WTC11 (cell line): ENCODE data around the gene VEGFB. TPM values are rescaled to one million over a fixed set of nuclear protein-coding genes. Genes with fewer than 3 reads are reported as not detected.

Experiments used
- ATAC-seq: fragments of 200-7000 bp; cut with Tn5 transposase; 2 replicates; pipeline ENCODE4 v1.10.0; 2021; ENCODE audit warnings: mild to moderate bottlenecking, moderate library complexity
- CTCF ChIA-PET: fragments of 300-600 bp; sonication (Branson Sonifier 250); formaldehyde crosslinking; loops from one replicate; lab custom pipeline; 2021; ENCODE audit warnings: antibody characterized with exemption; lab: Charles Lee
- POLR2A ChIA-PET: fragments of 350-600 bp; sonication (Branson Sonifier 250); formaldehyde crosslinking; loops from one replicate; lab custom pipeline; 2021; ENCODE audit warnings: antibody characterized with exemption; lab: Charles Lee
- DNase-seq: peaks from one replicate; pipeline ENCODE4 v3.0.0; 2021; ENCODE audit warnings: low spot score
- H3K27ac Mint-ChIP-seq: 2 replicates; pipeline ENCODE4 v1.8.0; 2021; ENCODE audit warnings: mixed read lengths
- H3K27me3 Mint-ChIP-seq: 2 replicates; pipeline ENCODE4 v1.8.0; 2021; ENCODE audit warnings: low read depth, mild to moderate bottlenecking, moderate library complexity, mixed read lengths
- H3K36me3 Mint-ChIP-seq: 2 replicates; pipeline ENCODE4 v1.8.0; 2021; ENCODE audit warnings: mixed read lengths
- H3K4me1 Mint-ChIP-seq: 2 replicates; pipeline ENCODE4 v1.8.0; 2022; ENCODE audit warnings: mixed read lengths
- H3K4me3 Mint-ChIP-seq: 2 replicates; pipeline ENCODE4 v1.8.0; 2021; ENCODE audit warnings: mild to moderate bottlenecking, moderate library complexity, mixed read lengths
- H3K9me3 Mint-ChIP-seq: 2 replicates; pipeline ENCODE4 v1.8.0; 2021; ENCODE audit warnings: mixed read lengths
- FOXP1 ChIP-seq: sonication (generic); formaldehyde crosslinking; IDR thresholded peaks from 2 replicates; pipeline ENCODE4 v1.8.0; 2022; ENCODE audit warnings: missing genetic modification reagents, mild to moderate bottlenecking, moderate library complexity, borderline replicate concordance
- GABPB1 ChIP-seq: sonication (generic); formaldehyde crosslinking; IDR thresholded peaks from 2 replicates; pipeline ENCODE4 v1.8.1; 2023; ENCODE audit warnings: mild to moderate bottlenecking, missing genetic modification reagents
- GRHL2 ChIP-seq: fragments of 250-450 bp; sonication (Bioruptor Pico); IDR thresholded peaks from 2 replicates; pipeline ENCODE4 v1.8.0; 2022; ENCODE audit warnings: mild to moderate bottlenecking, moderate library complexity; ENCODE audit not compliant: insufficient replicate concordance, severe bottlenecking
- HMGA2 ChIP-seq: fragments of 250-450 bp; sonication (Bioruptor Pico); IDR thresholded peaks from 2 replicates; pipeline ENCODE4 v1.4.0; 2021; ENCODE audit warnings: mild to moderate bottlenecking, moderate library complexity
- MYBL2 ChIP-seq: sonication (generic); formaldehyde crosslinking; IDR thresholded peaks from 2 replicates; pipeline ENCODE4 v1.8.1; 2023; ENCODE audit warnings: mild to moderate bottlenecking, moderate library complexity, missing genetic modification reagents
- NFATC4 ChIP-seq: fragments of 250-450 bp; sonication (Bioruptor Pico); IDR thresholded peaks from 2 replicates; pipeline ENCODE4 v1.9.0; 2021; ENCODE audit warnings: mild to moderate bottlenecking
- NFYB ChIP-seq: sonication (generic); formaldehyde crosslinking; conservative IDR thresholded peaks from 2 replicates; pipeline ENCODE4 v1.8.0; 2022; ENCODE audit warnings: low read depth, missing genetic modification reagents
- NR1H2 ChIP-seq: sonication (generic); formaldehyde crosslinking; IDR thresholded peaks from 2 replicates; pipeline ENCODE4 v1.9.0; 2021; ENCODE audit warnings: mild to moderate bottlenecking, moderate library complexity, missing genetic modification reagents
- NR2C2 ChIP-seq: sonication (generic); formaldehyde crosslinking; IDR thresholded peaks from 2 replicates; pipeline ENCODE4 v1.8.0; 2022; ENCODE audit warnings: mild to moderate bottlenecking, missing genetic modification reagents
- NR3C1 ChIP-seq: sonication (generic); formaldehyde crosslinking; conservative IDR thresholded peaks from 2 replicates; pipeline ENCODE4 v1.8.1; 2023; ENCODE audit warnings: low read depth, mild to moderate bottlenecking, missing genetic modification reagents
- SP1 ChIP-seq: sonication (generic); formaldehyde crosslinking; conservative IDR thresholded peaks from 2 replicates; pipeline ENCODE4 v1.8.1; 2022; ENCODE audit warnings: missing genetic modification reagents
- ZNF263 ChIP-seq: sonication (generic); formaldehyde crosslinking; IDR thresholded peaks from 2 replicates; pipeline ENCODE4 v1.8.1; 2022; ENCODE audit warnings: low read depth, mild to moderate bottlenecking, moderate library complexity, missing genetic modification reagents
- total RNA-seq: library from RNA; stranded (reverse); gene quantifications from 3 replicates; pipeline ENCODE4 v1.2.3, GENCODE V29; 2021
- TF ChIP-seq, protein P1 (sequence below): sonication (generic); formaldehyde crosslinking; IDR thresholded peaks from 2 replicates; pipeline ENCODE4 v1.8.0; 2022; ENCODE audit warnings: mild to moderate bottlenecking, missing genetic modification reagents
- TF ChIP-seq, protein P2 (sequence below): fragments of 250-450 bp; sonication (Bioruptor Pico); IDR thresholded peaks from 2 replicates; pipeline ENCODE4 v1.9.0; 2021; ENCODE audit warnings: moderate library complexity, mild to moderate bottlenecking, inconsistent platforms, borderline replicate concordance
- TF ChIP-seq, protein P3 (sequence below): fragments of 250-450 bp; sonication (Bioruptor Pico); IDR thresholded peaks from 2 replicates; pipeline ENCODE4 v2.1.2; 2022; ENCODE audit warnings: mild to moderate bottlenecking, moderate library complexity
- TF ChIP-seq, protein P4 (sequence below): sonication (generic); formaldehyde crosslinking; IDR thresholded peaks from 2 replicates; pipeline ENCODE4 v1.8.0; 2022; ENCODE audit warnings: missing genetic modification reagents
- TF ChIP-seq, protein P5 (sequence below): sonication (generic); formaldehyde crosslinking; IDR thresholded peaks from 2 replicates; pipeline ENCODE4 v1.8.1; 2023; ENCODE audit warnings: mild to moderate bottlenecking, missing genetic modification reagents, moderate library complexity
- TF ChIP-seq, protein P6 (sequence below): sonication (generic); formaldehyde crosslinking; IDR thresholded peaks from 2 replicates; pipeline ENCODE4 v1.8.0; 2022; ENCODE audit warnings: mild to moderate bottlenecking, missing genetic modification reagents

The VEGFB gene
- total RNA-seq, 1 experiment from 2014 or later: 51.7 TPM

DNA sequence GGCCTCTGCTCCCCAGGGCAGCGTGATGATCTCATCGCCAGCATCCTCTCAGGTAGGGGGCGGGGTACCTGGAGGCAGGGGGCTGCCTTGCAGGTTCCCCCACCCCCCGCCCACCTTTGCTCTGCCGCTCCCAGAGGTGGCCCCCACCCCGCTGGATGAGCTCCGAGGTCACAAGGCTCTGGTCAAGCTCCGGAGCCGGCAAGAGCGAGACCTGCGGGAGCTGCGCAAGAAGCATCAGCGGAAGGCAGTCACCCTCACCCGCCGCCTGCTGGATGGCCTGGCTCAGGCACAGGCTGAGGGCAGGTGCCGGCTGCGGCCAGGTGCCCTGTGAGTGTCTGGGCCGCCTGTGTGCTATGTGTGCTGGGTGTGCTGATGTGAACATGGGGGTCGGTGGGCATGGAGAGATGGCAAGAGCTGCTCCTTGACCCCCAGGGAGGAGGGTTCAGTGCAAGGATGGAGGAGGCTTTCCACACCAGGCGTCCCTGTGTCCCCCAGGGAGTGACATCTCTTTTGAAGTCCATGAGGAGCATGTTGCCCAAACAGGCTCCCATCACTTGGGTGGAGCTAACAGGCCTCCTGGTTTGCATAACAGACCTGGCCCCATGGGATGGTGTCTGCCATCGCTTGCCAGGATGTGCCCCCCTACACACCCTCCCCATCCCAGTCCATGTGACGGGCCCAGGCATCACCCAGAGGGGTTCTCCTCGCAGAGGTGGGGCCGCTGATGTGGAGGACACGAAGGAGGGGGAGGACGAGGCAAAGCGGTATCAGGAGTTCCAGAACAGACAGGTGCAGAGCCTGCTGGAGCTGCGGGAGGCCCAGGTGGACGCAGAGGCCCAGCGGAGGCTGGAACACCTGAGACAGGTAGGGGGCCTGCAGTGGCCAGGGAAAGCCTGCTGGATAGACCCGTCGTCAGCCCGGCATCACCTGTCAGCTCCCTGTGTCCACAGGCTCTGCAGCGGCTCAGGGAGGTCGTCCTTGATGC, 31.1 kb downstream of the VEGFB start:
- Mint-ChIP-seq H3K27ac (no peak overlapping the region), H3K36me3 (peaks cover 29% of the 10 kb centered on the region), H3K4me3 (no peak overlapping the region), H3K4me1 (peaks cover 12% of the 10 kb centered on the region), H3K27me3 (no peaks in the 10 kb centered on the region), H3K9me3 (no peaks in the 10 kb centered on the region)
- no peak for ATAC-seq
- ChIA-PET POLR2A (interaction anchor here (0.6 kb wide), 1 partner anchor 74 kb away, joined by 7 read pairs; no protein-coding TSS in a partner anchor), CTCF (interaction anchor here (0.8 to 4.5 kb wide), 5 partner anchors 15 to 90 kb away, joined by 3 to 65 read pairs (median 3); partner anchors contain the start of genes NUDT22, PLCB3 and TRPT1)
- no peak for DNase-seq
- no peak for TF ChIP-seq NFYB (CRISPR knock-in tag)
- no peak for TF ChIP-seq FOXP1 (CRISPR knock-in tag)
- TF ChIP-seq GRHL2: no peak
- no peak for TF ChIP-seq ZNF263
- TF ChIP-seq, protein P1, sequence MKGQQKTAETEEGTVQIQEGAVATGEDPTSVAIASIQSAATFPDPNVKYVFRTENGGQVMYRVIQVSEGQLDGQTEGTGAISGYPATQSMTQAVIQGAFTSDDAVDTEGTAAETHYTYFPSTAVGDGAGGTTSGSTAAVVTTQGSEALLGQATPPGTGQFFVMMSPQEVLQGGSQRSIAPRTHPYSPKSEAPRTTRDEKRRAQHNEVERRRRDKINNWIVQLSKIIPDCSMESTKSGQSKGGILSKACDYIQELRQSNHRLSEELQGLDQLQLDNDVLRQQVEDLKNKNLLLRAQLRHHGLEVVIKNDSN (CRISPR knock-in tag): no peak
- no peak for TF ChIP-seq NFATC4 (CRISPR knock-in tag)
- TF ChIP-seq, protein P2, sequence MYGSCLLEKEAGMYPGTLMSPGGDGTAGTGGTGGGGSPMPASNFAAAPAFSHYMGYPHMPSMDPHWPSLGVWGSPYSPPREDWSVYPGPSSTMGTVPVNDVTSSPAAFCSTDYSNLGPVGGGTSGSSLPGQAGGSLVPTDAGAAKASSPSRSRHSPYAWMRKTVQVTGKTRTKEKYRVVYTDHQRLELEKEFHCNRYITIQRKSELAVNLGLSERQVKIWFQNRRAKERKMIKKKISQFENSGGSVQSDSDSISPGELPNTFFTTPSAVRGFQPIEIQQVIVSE (CRISPR knock-in tag): no peak
- TF ChIP-seq NR1H2 (CRISPR knock-in tag): no peak
- TF ChIP-seq, protein P3, sequence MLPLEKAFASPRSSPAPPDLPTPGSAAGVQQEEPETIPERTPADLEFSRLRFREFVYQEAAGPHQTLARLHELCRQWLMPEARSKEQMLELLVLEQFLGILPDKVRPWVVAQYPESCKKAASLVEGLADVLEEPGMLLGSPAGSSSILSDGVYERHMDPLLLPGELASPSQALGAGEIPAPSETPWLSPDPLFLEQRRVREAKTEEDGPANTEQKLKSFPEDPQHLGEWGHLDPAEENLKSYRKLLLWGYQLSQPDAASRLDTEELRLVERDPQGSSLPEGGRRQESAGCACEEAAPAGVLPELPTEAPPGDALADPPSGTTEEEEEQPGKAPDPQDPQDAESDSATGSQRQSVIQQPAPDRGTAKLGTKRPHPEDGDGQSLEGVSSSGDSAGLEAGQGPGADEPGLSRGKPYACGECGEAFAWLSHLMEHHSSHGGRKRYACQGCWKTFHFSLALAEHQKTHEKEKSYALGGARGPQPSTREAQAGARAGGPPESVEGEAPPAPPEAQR (CRISPR knock-in tag): no peak
- TF ChIP-seq, protein P4, sequence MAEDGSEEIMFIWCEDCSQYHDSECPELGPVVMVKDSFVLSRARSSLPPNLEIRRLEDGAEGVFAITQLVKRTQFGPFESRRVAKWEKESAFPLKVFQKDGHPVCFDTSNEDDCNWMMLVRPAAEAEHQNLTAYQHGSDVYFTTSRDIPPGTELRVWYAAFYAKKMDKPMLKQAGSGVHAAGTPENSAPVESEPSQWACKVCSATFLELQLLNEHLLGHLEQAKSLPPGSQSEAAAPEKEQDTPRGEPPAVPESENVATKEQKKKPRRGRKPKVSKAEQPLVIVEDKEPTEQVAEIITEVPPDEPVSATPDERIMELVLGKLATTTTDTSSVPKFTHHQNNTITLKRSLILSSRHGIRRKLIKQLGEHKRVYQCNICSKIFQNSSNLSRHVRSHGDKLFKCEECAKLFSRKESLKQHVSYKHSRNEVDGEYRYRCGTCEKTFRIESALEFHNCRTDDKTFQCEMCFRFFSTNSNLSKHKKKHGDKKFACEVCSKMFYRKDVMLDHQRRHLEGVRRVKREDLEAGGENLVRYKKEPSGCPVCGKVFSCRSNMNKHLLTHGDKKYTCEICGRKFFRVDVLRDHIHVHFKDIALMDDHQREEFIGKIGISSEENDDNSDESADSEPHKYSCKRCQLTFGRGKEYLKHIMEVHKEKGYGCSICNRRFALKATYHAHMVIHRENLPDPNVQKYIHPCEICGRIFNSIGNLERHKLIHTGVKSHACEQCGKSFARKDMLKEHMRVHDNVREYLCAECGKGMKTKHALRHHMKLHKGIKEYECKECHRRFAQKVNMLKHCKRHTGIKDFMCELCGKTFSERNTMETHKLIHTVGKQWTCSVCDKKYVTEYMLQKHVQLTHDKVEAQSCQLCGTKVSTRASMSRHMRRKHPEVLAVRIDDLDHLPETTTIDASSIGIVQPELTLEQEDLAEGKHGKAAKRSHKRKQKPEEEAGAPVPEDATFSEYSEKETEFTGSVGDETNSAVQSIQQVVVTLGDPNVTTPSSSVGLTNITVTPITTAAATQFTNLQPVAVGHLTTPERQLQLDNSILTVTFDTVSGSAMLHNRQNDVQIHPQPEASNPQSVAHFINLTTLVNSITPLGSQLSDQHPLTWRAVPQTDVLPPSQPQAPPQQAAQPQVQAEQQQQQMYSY: no peak
- TF ChIP-seq, protein P5, sequence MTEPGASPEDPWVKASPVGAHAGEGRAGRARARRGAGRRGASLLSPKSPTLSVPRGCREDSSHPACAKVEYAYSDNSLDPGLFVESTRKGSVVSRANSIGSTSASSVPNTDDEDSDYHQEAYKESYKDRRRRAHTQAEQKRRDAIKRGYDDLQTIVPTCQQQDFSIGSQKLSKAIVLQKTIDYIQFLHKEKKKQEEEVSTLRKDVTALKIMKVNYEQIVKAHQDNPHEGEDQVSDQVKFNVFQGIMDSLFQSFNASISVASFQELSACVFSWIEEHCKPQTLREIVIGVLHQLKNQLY (CRISPR knock-in tag): no peak
- no peak for TF ChIP-seq GABPB1
- TF ChIP-seq SP1 (CRISPR knock-in tag): no peak
- TF ChIP-seq MYBL2: no peak
- TF ChIP-seq, protein P6, sequence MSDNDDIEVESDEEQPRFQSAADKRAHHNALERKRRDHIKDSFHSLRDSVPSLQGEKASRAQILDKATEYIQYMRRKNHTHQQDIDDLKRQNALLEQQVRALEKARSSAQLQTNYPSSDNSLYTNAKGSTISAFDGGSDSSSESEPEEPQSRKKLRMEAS (CRISPR knock-in tag): no peak
- TF ChIP-seq NR3C1 (CRISPR knock-in tag): no peak
- TF ChIP-seq HMGA2 (CRISPR knock-in tag): no peak
- no peak for TF ChIP-seq NR2C2 (CRISPR knock-in tag)
- TF ChIP-seq, all 79 proteins: peak for 0
